ENCODE measurements around the gene ELMO1. TPM values are rescaled to one million over a fixed set of nuclear protein-coding genes. Genes with fewer than 3 reads are reported as not detected.
A peak's percentile ranks its signal among the peaks of the same experiment; 100 is the strongest.

ELMO1 gene
- total RNA-seq, 1 donor from 2014 or later, result 151 TPM

DNA sequence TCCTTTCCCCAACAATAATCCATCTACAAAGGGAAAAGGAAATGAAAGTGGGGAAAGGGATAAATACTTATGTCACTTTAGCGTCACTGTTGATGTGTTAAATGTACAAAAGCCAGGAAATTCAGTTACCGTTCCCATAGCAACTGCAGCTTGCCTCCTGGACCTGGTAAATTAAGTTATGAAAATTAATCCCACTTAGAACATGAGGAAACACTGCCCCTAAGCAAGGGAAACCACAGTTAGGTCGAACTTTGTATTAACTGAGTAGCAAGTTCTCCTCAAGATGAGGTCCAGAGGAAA is 386.2 kb downstream of the ELMO1 start:
- no peak for TF ChIP-seq CTCF (IDR thresholded peaks at IDR 0.05; ENCODE audit: unreplicated experiment)
- no peak for DNase-seq (ENCODE audit: low spot score)
- H3K4me3 Mint-ChIP-seq (ENCODE audit: unreplicated experiment), result no peak overlapping the region
- peaks cover 10% of the 10 kb centered on the region for H3K27me3 Mint-ChIP-seq (ENCODE audit: unreplicated experiment)
- no peaks in the 10 kb centered on the region for H3K9me3 Mint-ChIP-seq (ENCODE audit: unreplicated experiment)
- no peaks in the 10 kb centered on the region for H3K4me1 Mint-ChIP-seq (ENCODE audit: unreplicated experiment)
- H3K36me3 Mint-ChIP-seq (ENCODE audit: low read depth, unreplicated experiment), result peaks cover 19% of the 10 kb centered on the region
- no peak overlapping the region for H3K27ac Mint-ChIP-seq (ENCODE audit: unreplicated experiment)

GRCh38 chr7:37061849-37062559 is 386.7 kb downstream of the ELMO1 start:
- TF ChIP-seq CTCF (IDR thresholded peaks at IDR 0.05; ENCODE audit: unreplicated experiment), result no peak
- Mint-ChIP-seq H3K4me3 (ENCODE audit: unreplicated experiment) (no peak overlapping the region), H3K36me3 (ENCODE audit: low read depth, unreplicated experiment) (peaks cover 19% of the 10 kb centered on the region), H3K27ac (ENCODE audit: unreplicated experiment) (no peak overlapping the region), H3K4me1 (ENCODE audit: unreplicated experiment) (no peaks in the 10 kb centered on the region), H3K27me3 (ENCODE audit: unreplicated experiment) (peaks cover 10% of the 10 kb centered on the region), H3K9me3 (ENCODE audit: unreplicated experiment) (no peaks in the 10 kb centered on the region)
- no peak for DNase-seq (ENCODE audit: low spot score)

DNA sequence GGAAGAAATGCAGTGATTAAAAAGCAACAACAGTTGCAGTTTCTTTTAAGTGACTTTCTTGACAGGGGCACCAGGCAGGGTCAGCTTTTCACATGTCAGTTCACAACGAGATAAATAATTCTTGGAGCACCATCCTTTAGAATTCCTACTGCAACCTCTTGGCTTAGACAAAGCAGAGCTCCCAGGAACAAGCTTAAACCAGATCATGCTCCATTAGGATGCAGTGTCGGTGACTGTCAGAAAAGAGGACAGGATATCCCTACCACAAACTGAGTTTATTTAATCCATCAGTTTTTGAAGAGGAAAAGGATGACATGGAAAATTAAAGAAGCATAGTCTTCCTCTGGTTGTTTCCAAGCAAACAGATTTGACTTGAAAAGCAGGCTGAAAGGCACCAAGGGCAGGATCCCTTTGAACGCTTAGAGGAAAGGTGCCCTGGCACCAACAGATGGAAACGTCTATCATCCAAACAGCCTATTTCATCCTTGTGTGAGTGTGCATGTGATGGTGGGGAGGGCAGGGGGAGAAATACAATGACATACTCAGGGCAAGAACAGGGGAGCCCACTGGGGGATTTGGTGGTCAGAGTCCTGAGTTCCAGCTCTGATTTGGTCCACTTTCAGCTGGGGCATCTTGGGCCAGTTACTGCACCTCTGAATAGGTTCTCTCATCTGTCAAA is 392.3 kb downstream of the ELMO1 start:
- no peak for DNase-seq (ENCODE audit: low spot score)
- no peak overlapping the region for H3K4me3 Mint-ChIP-seq (ENCODE audit: unreplicated experiment)
- no peak overlapping the region for H3K27ac Mint-ChIP-seq (ENCODE audit: unreplicated experiment)
- H3K36me3 Mint-ChIP-seq (ENCODE audit: low read depth, unreplicated experiment), result peaks cover 9% of the 10 kb centered on the region
- no peaks in the 10 kb centered on the region for H3K27me3 Mint-ChIP-seq (ENCODE audit: unreplicated experiment)
- no peaks in the 10 kb centered on the region for H3K4me1 Mint-ChIP-seq (ENCODE audit: unreplicated experiment)
- H3K9me3 Mint-ChIP-seq (ENCODE audit: unreplicated experiment), result no peaks in the 10 kb centered on the region
- no peak for TF ChIP-seq CTCF (IDR thresholded peaks at IDR 0.05; ENCODE audit: unreplicated experiment)

DNA sequence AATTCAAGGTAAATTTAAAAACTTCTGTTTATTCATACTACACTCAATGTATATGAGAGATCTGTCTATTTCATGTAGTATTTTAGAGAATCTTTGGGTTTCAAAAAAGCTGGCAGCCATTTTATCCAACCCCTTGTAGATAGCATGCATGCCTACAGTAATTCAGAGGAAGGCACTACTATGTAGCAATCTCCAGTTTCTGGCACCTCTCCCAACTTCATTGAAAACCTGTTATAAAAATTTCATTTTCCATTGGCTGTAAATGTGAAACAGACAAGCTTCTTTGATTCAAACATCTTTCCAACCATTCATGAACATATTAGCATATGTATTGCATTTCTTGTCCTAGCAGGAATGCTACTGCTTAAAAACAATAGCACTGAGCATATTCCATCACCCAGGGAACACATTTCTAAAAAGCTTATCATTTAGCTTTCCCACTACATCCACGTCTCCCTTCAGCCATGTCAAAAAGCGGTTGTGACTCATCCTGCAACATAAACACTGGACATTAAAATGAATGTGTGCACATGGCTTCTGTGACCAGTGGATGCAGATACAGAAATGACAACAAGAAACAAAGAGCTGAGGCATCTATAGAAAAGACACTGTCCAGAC is 393.9 kb downstream of the ELMO1 start:
- TF ChIP-seq CTCF (IDR thresholded peaks at IDR 0.05; ENCODE audit: unreplicated experiment), result no peak
- no peak for DNase-seq (ENCODE audit: low spot score)

DNA sequence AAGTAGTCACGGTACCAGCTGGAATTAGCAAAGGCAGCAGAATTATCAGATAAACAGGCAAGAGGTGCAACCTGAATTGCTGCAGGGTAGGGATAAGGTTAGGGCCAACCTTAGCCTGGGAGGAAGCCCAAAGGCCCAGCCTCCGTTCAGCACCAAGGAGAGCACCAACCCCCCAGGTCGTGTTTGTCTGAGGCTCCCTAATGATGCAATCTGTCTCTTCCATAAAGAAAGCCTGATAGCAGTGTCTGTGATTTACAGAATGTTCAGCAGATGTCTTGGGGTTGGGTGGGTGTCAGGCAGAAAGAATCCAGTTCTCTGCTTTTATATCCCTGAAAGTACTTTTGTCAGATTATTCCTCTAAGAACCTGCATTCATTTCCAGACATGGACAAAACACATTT is 396.0 kb downstream of the ELMO1 start:
- H3K9me3 Mint-ChIP-seq (ENCODE audit: unreplicated experiment), result no peaks in the 10 kb centered on the region

More for the DNA sequence above, 393.9 kb downstream of the ELMO1 start:
- H3K9me3 Mint-ChIP-seq (ENCODE audit: unreplicated experiment), result no peaks in the 10 kb centered on the region
- H3K36me3 Mint-ChIP-seq (ENCODE audit: low read depth, unreplicated experiment), result peaks cover 4% of the 10 kb centered on the region
- no peaks in the 10 kb centered on the region for H3K27me3 Mint-ChIP-seq (ENCODE audit: unreplicated experiment)
- H3K27ac Mint-ChIP-seq (ENCODE audit: unreplicated experiment), result no peak overlapping the region
- H3K4me1 Mint-ChIP-seq (ENCODE audit: unreplicated experiment), result peaks cover 3% of the 10 kb centered on the region
- H3K4me3 Mint-ChIP-seq (ENCODE audit: unreplicated experiment), result no peak overlapping the region

More for the DNA sequence above, 396.0 kb downstream of the ELMO1 start:
- Mint-ChIP-seq H3K36me3 (ENCODE audit: low read depth, unreplicated experiment) (no peaks in the 10 kb centered on the region), H3K27ac (ENCODE audit: unreplicated experiment) (no peak overlapping the region), H3K27me3 (ENCODE audit: unreplicated experiment) (no peaks in the 10 kb centered on the region), H3K4me1 (ENCODE audit: unreplicated experiment) (peaks cover 3% of the 10 kb centered on the region), H3K4me3 (ENCODE audit: unreplicated experiment) (no peak overlapping the region)
- no peak for TF ChIP-seq CTCF (IDR thresholded peaks at IDR 0.05; ENCODE audit: unreplicated experiment)
- peak; percentile 47 for DNase-seq (ENCODE audit: low spot score)

Data from endothelial cell (in vitro differentiated cells).